Measurements from ENCODE around the gene KCNJ10.

The KCNJ10 gene

GRCh38 chr1:160018900-160019299 lies 51.1 kb downstream of the KCNJ10 start:
- TF ChIP-seq GABPA (IDR thresholded peaks at IDR 0.05; ENCODE audit: low read depth), result no peak
- no peak for TF ChIP-seq CTCF (IDR thresholded peaks at IDR 0.05; ENCODE audit: insufficient read depth, low read length)
- no peak for TF ChIP-seq POLR2AphosphoS5 (IDR thresholded peaks at IDR 0.05; ENCODE audit: low read depth)
- TF ChIP-seq REST (IDR thresholded peaks at IDR 0.05; ENCODE audit: insufficient replicate concordance, low read depth), result no peak
- no peak for TF ChIP-seq SPI1 (IDR thresholded peaks at IDR 0.05; ENCODE audit: borderline replicate concordance, low read depth)
- no peak for DNase-seq (ENCODE audit: low read depth in 1 of 2, low spot score in 1 of 2)
- no peaks in the 10 kb centered on the region for H3K27me3 ChIP-seq (ENCODE audit: insufficient read depth, poor library complexity, severe bottlenecking)
- H3K27ac ChIP-seq (replicated peaks), result no peak overlapping the region
- H3K4me3 ChIP-seq (replicated peaks; ENCODE audit: insufficient read depth, low read length), result no peak overlapping the region

- Histone ChIP-seq H3K27me3 (ENCODE audit: insufficient read depth, poor library complexity, severe bottlenecking) (no peaks in the 10 kb centered on the region), H3K4me3 (replicated peaks; ENCODE audit: insufficient read depth, low read length) (no peak overlapping the region), H3K27ac (replicated peaks) (no peak overlapping the region)
- no peak for DNase-seq (ENCODE audit: low read depth in 1 of 2, low spot score in 1 of 2)
- TF ChIP-seq REST (IDR thresholded peaks at IDR 0.05; ENCODE audit: insufficient replicate concordance, low read depth), result no peak
- TF ChIP-seq POLR2AphosphoS5 (IDR thresholded peaks at IDR 0.05; ENCODE audit: low read depth), result no peak
- TF ChIP-seq SPI1 (IDR thresholded peaks at IDR 0.05; ENCODE audit: borderline replicate concordance, low read depth), result no peak
Measured at GRCh38 chr1:160018347-160018746, 51.6 kb downstream of the KCNJ10 start.

GRCh38 chr1:160017592-160017991 lies 52.4 kb downstream of the KCNJ10 start:
- no peak for TF ChIP-seq GABPA (IDR thresholded peaks at IDR 0.05; ENCODE audit: low read depth)
- TF ChIP-seq CTCF (IDR thresholded peaks at IDR 0.05; ENCODE audit: insufficient read depth, low read length), result no peak
- TF ChIP-seq REST (IDR thresholded peaks at IDR 0.05; ENCODE audit: insufficient replicate concordance, low read depth), result no peak
- no peak for TF ChIP-seq SPI1 (IDR thresholded peaks at IDR 0.05; ENCODE audit: borderline replicate concordance, low read depth)
- TF ChIP-seq POLR2AphosphoS5 (IDR thresholded peaks at IDR 0.05; ENCODE audit: low read depth), result no peak
- H3K4me3 ChIP-seq (replicated peaks; ENCODE audit: insufficient read depth, low read length), result no peak overlapping the region
- H3K27me3 ChIP-seq (ENCODE audit: insufficient read depth, poor library complexity, severe bottlenecking), result no peaks in the 10 kb centered on the region

More at GRCh38 chr1:160017592-160017991, 52.4 kb downstream of the KCNJ10 start:
- no peak for DNase-seq (ENCODE audit: low read depth in 1 of 2, low spot score in 1 of 2)
- no peak overlapping the region for H3K27ac ChIP-seq (replicated peaks)
